ENCODE data around the gene NPAS2. TPM values are rescaled to one million over a fixed set of nuclear protein-coding genes. Genes with fewer than 3 reads are reported as not detected.

The NPAS2 gene
- polyA plus RNA-seq, 1 donor (not counting 4 experiments of a cell fraction or from before 2014, with no cell fraction given), result 17.7 TPM

- H3K9me3 ChIP-seq (ENCODE audit: control insufficient read depth, low read depth, low read length), result no peaks in the 10 kb centered on the region
- H3K4me2 ChIP-seq (ENCODE audit: control insufficient read depth, extremely low read depth, insufficient read depth, low read depth, low read length), result no peak overlapping the region
- DNase-seq (ENCODE audit: low read depth, low spot score) (no peak), FAIRE-seq (no peak)
- no peaks in the 10 kb centered on the region for H3K27me3 ChIP-seq (ENCODE audit: control insufficient read depth, extremely low read depth, insufficient read depth, low read length)
- no peaks in the 10 kb centered on the region for H3K9me1 ChIP-seq (ENCODE audit: control insufficient read depth, extremely low read depth, insufficient read depth, low read length)
- no peaks in the 10 kb centered on the region for H3K79me2 ChIP-seq (ENCODE audit: control insufficient read depth, insufficient read depth, low read length)
- no peak overlapping the region for H2AFZ ChIP-seq (ENCODE audit: control insufficient read depth, low read length)
- dilution Hi-C loops (cut with MboI; ENCODE audit: extremely low pct_ligation_motif_present, low sequenced_read_pairs), result no loop called here
- no peak overlapping the region for H3K27ac ChIP-seq (ENCODE audit: control insufficient read depth, insufficient read depth, low read length)
- H3K4me3 ChIP-seq (ENCODE audit: control insufficient read depth in 2 of 3, extremely low read depth in 1 of 3, insufficient read depth in 2 of 3, low read depth in 1 of 3, low read length in 3 of 3), result no peak overlapping the region
- no peak overlapping the region for H3K9ac ChIP-seq (ENCODE audit: control insufficient read depth, extremely low read depth, insufficient read depth, low read length)
- H3K36me3 ChIP-seq (ENCODE audit: control insufficient read depth in 2 of 2, extremely low read depth in 1 of 2, insufficient read depth in 2 of 2, low read length in 2 of 2), result no peaks in the 10 kb centered on the region
- no peaks in the 10 kb centered on the region for H4K20me1 ChIP-seq (ENCODE audit: control insufficient read depth, extremely low read depth, insufficient read depth, low read length)
- no peak for TF ChIP-seq EZH2 (IDR thresholded peaks at IDR 0.05; ENCODE audit: low read length)
- no peak for TF ChIP-seq CTCF (optimal IDR thresholded peaks at IDR 0.05 in 1 of 3, IDR thresholded peaks at IDR 0.05 in 1 of 3, conservative IDR thresholded peaks at IDR 0.05 in 1 of 3; ENCODE audit: extremely low read depth in 1 of 3, insufficient read depth in 2 of 3, low read length in 3 of 3)
- peaks cover 23% of the 10 kb centered on the region for H3K4me1 ChIP-seq (ENCODE audit: control insufficient read depth, extremely low read depth, insufficient read depth, low read length)
Observed at GRCh38 chr2:100802066-100802465, 17.9 kb upstream of the NPAS2 start.

GRCh38 chr2:100803334-100803733, 16.6 kb upstream of the NPAS2 start:
- Histone ChIP-seq H3K4me1 (ENCODE audit: control insufficient read depth, extremely low read depth, insufficient read depth, low read length) (peaks cover 23% of the 10 kb centered on the region), H3K9ac (ENCODE audit: control insufficient read depth, extremely low read depth, insufficient read depth, low read length) (no peak overlapping the region), H4K20me1 (ENCODE audit: control insufficient read depth, extremely low read depth, insufficient read depth, low read length) (no peaks in the 10 kb centered on the region), H3K36me3 (ENCODE audit: control insufficient read depth in 2 of 2, extremely low read depth in 1 of 2, insufficient read depth in 2 of 2, low read length in 2 of 2) (no peaks in the 10 kb centered on the region), H3K79me2 (ENCODE audit: control insufficient read depth, insufficient read depth, low read length) (no peaks in the 10 kb centered on the region), H3K27ac (ENCODE audit: control insufficient read depth, insufficient read depth, low read length) (no peak overlapping the region), H3K9me3 (ENCODE audit: control insufficient read depth, low read depth, low read length) (no peaks in the 10 kb centered on the region), H2AFZ (ENCODE audit: control insufficient read depth, low read length) (no peak overlapping the region), H3K27me3 (ENCODE audit: control insufficient read depth, extremely low read depth, insufficient read depth, low read length) (no peaks in the 10 kb centered on the region), H3K9me1 (ENCODE audit: control insufficient read depth, extremely low read depth, insufficient read depth, low read length) (no peaks in the 10 kb centered on the region), H3K4me2 (ENCODE audit: control insufficient read depth, extremely low read depth, insufficient read depth, low read depth, low read length) (no peak overlapping the region), H3K4me3 (ENCODE audit: control insufficient read depth in 2 of 3, extremely low read depth in 1 of 3, insufficient read depth in 2 of 3, low read depth in 1 of 3, low read length in 3 of 3) (no peak overlapping the region)
- no peak for DNase-seq (ENCODE audit: low read depth, low spot score)
- TF ChIP-seq EZH2 (IDR thresholded peaks at IDR 0.05; ENCODE audit: low read length) (no peak), CTCF (optimal IDR thresholded peaks at IDR 0.05 in 1 of 3, IDR thresholded peaks at IDR 0.05 in 1 of 3, conservative IDR thresholded peaks at IDR 0.05 in 1 of 3; ENCODE audit: extremely low read depth in 1 of 3, insufficient read depth in 2 of 3, low read length in 3 of 3) (no peak)
- dilution Hi-C loops (cut with MboI; ENCODE audit: extremely low pct_ligation_motif_present, low sequenced_read_pairs), result no loop called here
- no peak for FAIRE-seq

All from keratinocyte (primary cell).